GM13976 (cell line): Measurements from ENCODE around the gene WDR41.

Experiments
- DNase-seq: peaks from one replicate; pipeline ENCODE4 v3.0.0; 2012; ENCODE audit warnings: low spot score
- CTCF ChIP-seq: IDR thresholded peaks from 2 replicates; pipeline ENCODE4 v1.5.1; 2012; ENCODE audit warnings: borderline replicate concordance, mild to moderate bottlenecking; ENCODE audit not compliant: insufficient read depth; ENCODE audit errors: extremely low read depth, missing control alignments, control extremely low read depth
- in situ Hi-C: fragments of 300-500 bp; cut with MboI; formaldehyde crosslinking; loops from one replicate; pipeline ENCODE4 v1.12.0; 2022; ENCODE audit warnings: low sequenced_read_pairs, mixed read lengths, inconsistent platforms; ENCODE audit not compliant: unreplicated experiment

WDR41 gene

GRCh38 chr5:77407152-77407551, 85.0 kb downstream of the WDR41 start:
- TF ChIP-seq CTCF = no peak
- DNase-seq = no peak
- in situ Hi-C loops = no loop called here

- in situ Hi-C loops = no loop called here
- no peak for TF ChIP-seq CTCF
- no peak for DNase-seq
These were observed 89.3 kb downstream of the WDR41 start for GRCh38 chr5:77402796-77403195.

- in situ Hi-C loops = no loop called here
- TF ChIP-seq CTCF = no peak
- DNase-seq = no peak
These were observed 91.5 kb downstream of the WDR41 start for GRCh38 chr5:77400645-77401044.

GRCh38 chr5:77398896-77399295, 93.2 kb downstream of the WDR41 start:
- no peak for TF ChIP-seq CTCF

GRCh38 chr5:77398458-77398857, 93.7 kb downstream of the WDR41 start:
- TF ChIP-seq CTCF = no peak
- in situ Hi-C loops = no loop called here
- DNase-seq = no peak

More at GRCh38 chr5:77398896-77399295, 93.2 kb downstream of the WDR41 start:
- no peak for DNase-seq
- in situ Hi-C loops = no loop called here

- TF ChIP-seq CTCF = no peak
- no peak for DNase-seq
- in situ Hi-C loops = no loop called here
These were observed 94.3 kb downstream of the WDR41 start for GRCh38 chr5:77397686-77398292.
